ENCODE results near the gene FAM234A. TPM values are rescaled to one million over a fixed set of nuclear protein-coding genes. Genes with fewer than 3 reads are reported as not detected.

FAM234A gene
- total RNA-seq, 1 experiment from 2014 or later: 121 TPM

GRCh38 chr16:262121-262745, 27.6 kb downstream of the FAM234A start:
- no peak for DNase-seq (ENCODE audit: low read depth, low spot score)
- in situ Hi-C loops (cut with HindIII; ENCODE audit: low pct_unique_long_range_greater_than_20kb, low sequenced_read_pairs): no loop called here
- H3K4me3 ChIP-seq (ENCODE audit: low read depth in 2 of 2, low read length in 2 of 2): no peak overlapping the region
- no peaks in the 10 kb centered on the region for H3K27me3 ChIP-seq (ENCODE audit: control insufficient read depth, insufficient read depth, low read length)
- intact Hi-C loops (cut with micrococcal nuclease; ENCODE audit: unreplicated experiment): no loop called here
- H3K4me1 ChIP-seq (ENCODE audit: control insufficient read depth, insufficient read depth, low read length): no peaks in the 10 kb centered on the region; the same call in 1 of the 2 replicates
- no peak for ATAC-seq
- H3K36me3 ChIP-seq (ENCODE audit: control insufficient read depth, insufficient read depth, low read length): no peaks in the 10 kb centered on the region
- TF ChIP-seq CTCF (IDR thresholded peaks at IDR 0.05): no peak
- no peak for TF ChIP-seq POLR2AphosphoS5 (IDR thresholded peaks at IDR 0.05; ENCODE audit: low read depth, low read length)
- TF ChIP-seq TCF7L2 (IDR thresholded peaks at IDR 0.05; ENCODE audit: low read depth, low read length): no peak
- TF ChIP-seq REST (IDR thresholded peaks at IDR 0.05; ENCODE audit: insufficient read depth in 1 of 2, low read depth in 2 of 2, low read length in 1 of 2): no peak
- TF ChIP-seq SIN3A (IDR thresholded peaks at IDR 0.05; ENCODE audit: borderline replicate concordance, insufficient read depth, low read depth, low read length): no peak
- ChIA-PET CTCF (no interaction called here), POLR2A (no interaction called here)
- H3K9me3 ChIP-seq (ENCODE audit: control insufficient read depth, insufficient read depth, low read depth, low read length): no peaks in the 10 kb centered on the region
- no TSS peak for BruUV-seq (replicated peaks)
- H3K27ac ChIP-seq (ENCODE audit: low read length): no peak overlapping the region

- in situ Hi-C loops (cut with HindIII; ENCODE audit: low pct_unique_long_range_greater_than_20kb, low sequenced_read_pairs) (no loop called here), intact Hi-C loops (cut with micrococcal nuclease; ENCODE audit: unreplicated experiment) (no loop called here)
- no peak overlapping the region for H3K27ac ChIP-seq (ENCODE audit: low read length)
- no peaks in the 10 kb centered on the region for H3K36me3 ChIP-seq (ENCODE audit: control insufficient read depth, insufficient read depth, low read length)
- H3K9me3 ChIP-seq (ENCODE audit: control insufficient read depth, insufficient read depth, low read depth, low read length): no peaks in the 10 kb centered on the region
- BruUV-seq (replicated peaks): no TSS peak
- ChIA-PET POLR2A (no interaction called here), CTCF (no interaction called here)
- DNase-seq (ENCODE audit: low read depth, low spot score) (no peak), ATAC-seq (no peak)
- H3K4me1 ChIP-seq (ENCODE audit: control insufficient read depth, insufficient read depth, low read length): no peaks in the 10 kb centered on the region; the same call in 1 of the 2 replicates
- no peaks in the 10 kb centered on the region for H3K27me3 ChIP-seq (ENCODE audit: control insufficient read depth, insufficient read depth, low read length)
- H3K4me3 ChIP-seq (ENCODE audit: low read depth in 2 of 2, low read length in 2 of 2): no peak overlapping the region
- TF ChIP-seq REST (IDR thresholded peaks at IDR 0.05; ENCODE audit: insufficient read depth in 1 of 2, low read depth in 2 of 2, low read length in 1 of 2) (no peak), CTCF (IDR thresholded peaks at IDR 0.05) (no peak), TCF7L2 (IDR thresholded peaks at IDR 0.05; ENCODE audit: low read depth, low read length) (no peak), POLR2AphosphoS5 (IDR thresholded peaks at IDR 0.05; ENCODE audit: low read depth, low read length) (no peak), SIN3A (IDR thresholded peaks at IDR 0.05; ENCODE audit: borderline replicate concordance, insufficient read depth, low read depth, low read length) (no peak)
These were observed 28.7 kb downstream of the FAM234A start for GRCh38 chr16:263182-263774.
